VCaP (cell line): ENCODE measurements around the gene CFAP57.
A peak's percentile ranks its signal among the peaks of the same experiment; 100 is the strongest.

Source experiments
- H3K27ac ChIP-seq: fragments of 450-650 bp; 2 replicates; pipeline ENCODE4 v1.5.1; 2017
- CTCF ChIP-seq: fragments of 450-650 bp; conservative IDR thresholded peaks from 2 replicates; pipeline ENCODE4 v1.5.1; 2017; ENCODE audit warnings: mild to moderate bottlenecking, moderate library complexity

The CFAP57 gene

GRCh38 chr1:43229826-43230780 lies 58.0 kb downstream of the CFAP57 start:
- peak overlapping the region; percentile 23 for H3K27ac ChIP-seq
- TF ChIP-seq CTCF: no peak

- no peak for TF ChIP-seq CTCF
- peak overlapping the region; percentile 99; the same call in 1 of the 2 replicates for H3K27ac ChIP-seq
These were observed 59.9 kb downstream of the CFAP57 start for GRCh38 chr1:43232074-43232473.

GRCh38 chr1:43232482-43232881 lies 60.4 kb downstream of the CFAP57 start:
- no peak for TF ChIP-seq CTCF
- peak overlapping the region; percentile 99; the same call in 1 of the 2 replicates for H3K27ac ChIP-seq

GRCh38 chr1:43233631-43234030 lies 61.5 kb downstream of the CFAP57 start:
- TF ChIP-seq CTCF: no peak
- peak overlapping the region; percentile 99 for H3K27ac ChIP-seq

GRCh38 chr1:43234267-43234666 lies 62.1 kb downstream of the CFAP57 start:
- peak overlapping the region; percentile 99 for H3K27ac ChIP-seq
- no peak for TF ChIP-seq CTCF

GRCh38 chr1:43235040-43235439 lies 62.9 kb downstream of the CFAP57 start:
- H3K27ac ChIP-seq: peak overlapping the region; percentile 99
- TF ChIP-seq CTCF: no peak

GRCh38 chr1:43235451-43236121 lies 63.5 kb downstream of the CFAP57 start:
- peak overlapping the region; percentile 99 for H3K27ac ChIP-seq
- TF ChIP-seq CTCF: no peak
